Left renal pelvis (tissue), 4 donors: ENCODE measurements around the gene ZRANB3. TPM values are rescaled to one million over a fixed set of nuclear protein-coding genes. Genes with fewer than 3 reads are reported as not detected.
"Not testable (repeated sequence)": the region's sequence is repeated elsewhere in the genome, so short reads cannot be mapped to it uniquely, and the experiment has no call there.

Experiments
- DNase-seq, 4 donors: peaks; one replicate each; pipeline ENCODE4 v3.0.0-alpha.2; 2013; ENCODE audit warnings: low read depth in 4 of 4, low spot score in 3 of 4
- polyA plus RNA-seq, 4 donors: library from polyadenylated mRNA; unstranded; fragments of 120-200 nt; gene quantifications; one replicate each; pipeline ENCODE4 v1.2.1, GENCODE V29; 2013; ENCODE audit not compliant: insufficient read length in 4 of 4

ZRANB3 gene
- polyA plus RNA-seq, 4 donors, result 6.8 to 11.2 (median 9.0) TPM

DNA sequence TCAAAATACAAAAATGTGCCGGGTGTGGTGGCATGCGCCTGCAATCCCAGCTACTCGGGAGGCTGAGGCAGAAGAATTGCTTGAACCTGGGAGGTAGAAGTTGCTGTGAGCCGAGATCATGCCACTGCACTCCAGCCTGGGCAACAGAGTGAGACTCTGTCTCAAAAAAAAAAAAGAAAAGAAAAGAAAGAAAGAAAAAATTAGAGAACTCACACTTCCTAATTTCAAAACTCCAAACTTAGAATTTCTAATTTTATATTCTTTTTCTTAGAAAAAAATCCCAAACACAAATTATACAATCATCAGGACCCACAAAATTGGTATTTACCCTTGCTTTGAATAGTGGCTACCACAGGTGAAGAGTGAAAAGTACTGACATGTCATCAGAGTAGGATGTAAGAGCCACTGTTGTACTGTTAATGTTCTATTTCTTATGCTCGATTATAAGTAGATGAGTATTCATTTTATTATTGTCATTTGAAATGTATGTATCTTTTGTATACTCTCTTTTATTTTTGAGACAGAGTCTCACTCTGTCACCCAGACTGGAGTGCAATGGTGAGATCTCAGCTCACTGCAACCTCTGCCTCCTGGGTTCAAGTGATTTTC lies 182.8 kb downstream of the ZRANB3 start:
- DNase-seq, result not testable (repeated sequence)

DNA sequence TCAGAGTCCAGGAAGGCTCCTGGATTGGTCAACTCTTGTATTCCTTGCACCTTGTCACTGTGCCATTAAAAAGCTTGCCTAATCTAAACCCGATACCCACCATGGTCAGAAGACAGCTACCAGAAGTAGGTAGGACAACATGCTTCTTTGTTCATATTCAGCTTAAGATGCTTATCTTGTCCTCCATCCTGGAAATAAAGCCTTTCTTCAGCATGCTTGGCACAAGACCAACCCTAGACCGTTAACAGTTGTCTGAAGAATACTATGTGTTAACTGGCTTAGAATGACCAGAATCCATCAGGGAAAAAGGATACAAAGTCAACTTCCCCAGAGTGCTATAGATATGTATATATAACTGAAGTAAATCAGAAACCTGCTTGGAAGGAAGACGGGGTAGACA lies 193.9 kb downstream of the ZRANB3 start:
- no peak for DNase-seq

DNA sequence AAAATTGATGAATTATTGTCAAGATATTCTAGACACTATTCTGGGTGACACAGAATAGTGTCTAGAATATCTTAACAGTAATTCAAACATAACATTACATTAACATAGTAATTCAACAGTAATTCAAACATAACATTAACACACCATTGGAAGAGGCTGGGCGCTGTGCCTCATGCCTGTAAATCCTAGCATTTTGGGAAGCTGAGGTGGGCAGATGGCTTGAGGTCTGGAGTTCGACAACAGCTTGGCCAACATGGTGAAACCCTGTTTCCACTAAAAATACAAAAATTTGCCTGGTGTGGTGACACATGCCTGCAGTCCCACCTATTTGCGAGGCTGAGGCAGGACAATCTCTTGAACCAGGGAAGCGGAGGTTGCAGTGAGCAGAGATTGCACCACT lies 195.8 kb downstream of the ZRANB3 start:
- DNase-seq, result no peak

DNA sequence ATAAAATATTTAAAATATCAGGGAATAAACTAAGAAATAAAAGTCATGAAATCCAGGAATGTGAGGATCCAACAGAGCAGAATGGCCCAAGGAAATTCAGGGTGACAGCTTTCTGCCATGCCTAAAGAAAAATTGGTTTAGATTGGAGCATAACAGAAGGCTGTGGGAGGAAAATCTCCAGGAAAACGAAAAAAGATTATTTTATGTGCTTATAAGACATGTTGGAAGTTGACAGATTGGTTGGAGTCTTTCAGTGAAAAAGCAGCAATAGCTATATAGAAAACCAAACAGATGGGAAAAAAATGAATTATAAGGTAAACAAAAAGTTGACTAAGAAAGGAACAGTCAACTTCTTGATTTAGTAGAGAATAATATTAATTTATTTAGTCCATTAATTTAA lies 203.9 kb downstream of the ZRANB3 start:
- DNase-seq, result no peak

DNA sequence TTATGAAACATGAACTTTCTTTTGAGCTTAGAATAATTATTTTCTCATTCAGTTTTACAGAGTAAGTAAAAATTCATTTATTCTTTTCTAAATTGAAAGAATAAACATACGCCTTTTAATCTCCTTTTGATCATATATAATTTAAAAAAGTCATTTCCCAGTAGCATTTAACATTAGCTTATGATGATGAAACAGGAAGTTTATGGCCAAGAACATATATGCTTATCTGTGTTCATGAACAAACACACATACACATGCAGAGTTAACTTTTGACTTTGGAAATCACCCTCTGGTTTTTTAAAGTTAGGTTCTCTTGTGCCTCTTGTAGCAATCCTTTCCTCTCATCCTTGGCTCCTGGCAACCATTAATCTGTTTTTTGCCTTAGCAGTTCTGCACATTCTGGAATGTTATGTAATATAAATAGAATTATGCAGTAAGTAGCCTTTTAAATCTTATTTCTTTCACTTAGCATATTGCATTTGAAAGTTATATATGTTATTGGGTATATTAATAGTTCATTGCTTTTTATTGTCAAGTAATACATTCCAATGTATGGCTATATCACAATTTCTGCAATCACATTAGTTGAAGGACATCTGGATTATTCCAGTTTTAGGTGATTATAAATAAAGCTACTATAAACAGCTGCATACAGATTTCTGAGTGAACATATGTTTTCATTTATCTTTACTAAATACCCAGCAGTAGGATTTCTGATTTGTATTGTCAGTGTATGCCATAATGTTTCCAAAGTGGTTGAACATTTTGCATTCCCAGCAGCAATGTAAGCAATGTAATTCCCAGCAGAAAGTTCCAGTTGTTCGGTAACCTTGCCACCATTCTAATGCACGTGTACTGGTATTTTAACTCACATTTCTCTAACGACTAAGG lies 210.3 kb downstream of the ZRANB3 start:
- no peak for DNase-seq

DNA sequence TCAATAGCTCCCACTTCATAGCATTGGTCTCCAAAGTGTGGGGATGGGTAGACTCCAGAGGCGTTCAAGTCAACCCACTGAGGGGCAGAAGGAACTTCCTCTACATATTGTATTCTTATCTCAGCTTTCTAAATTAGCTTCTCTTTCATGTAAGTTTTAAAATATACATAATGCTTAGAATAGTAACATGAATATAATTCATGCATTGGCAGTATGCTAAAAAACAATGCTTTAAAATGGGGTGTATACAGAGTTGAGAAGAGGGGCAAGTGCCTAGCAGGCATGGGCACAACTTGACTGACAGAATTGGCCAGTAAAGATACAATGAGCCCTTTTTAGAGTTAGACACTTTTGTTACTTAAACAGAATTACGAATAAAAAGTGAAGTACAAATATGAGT lies 212.2 kb downstream of the ZRANB3 start:
- DNase-seq, result no peak

DNA sequence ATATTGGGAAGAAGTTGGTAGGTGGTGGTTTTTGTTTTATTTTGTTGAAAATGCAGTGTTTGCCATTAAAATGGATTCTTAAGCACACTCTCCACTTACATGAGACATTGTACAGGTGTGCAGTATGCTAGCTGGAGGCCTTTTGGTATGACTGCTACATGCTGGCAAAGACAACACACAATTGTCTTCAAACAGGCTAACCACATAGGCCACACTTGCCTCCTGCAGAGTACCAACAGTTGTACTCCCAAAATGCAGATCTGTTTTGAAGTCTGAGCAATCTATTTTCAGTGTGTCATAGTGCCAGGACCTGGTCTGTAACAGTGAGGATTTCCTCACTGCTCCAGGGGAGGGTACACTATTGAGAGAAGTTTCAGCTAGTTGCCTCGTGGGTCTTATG lies 213.6 kb downstream of the ZRANB3 start:
- DNase-seq, result no peak

DNA sequence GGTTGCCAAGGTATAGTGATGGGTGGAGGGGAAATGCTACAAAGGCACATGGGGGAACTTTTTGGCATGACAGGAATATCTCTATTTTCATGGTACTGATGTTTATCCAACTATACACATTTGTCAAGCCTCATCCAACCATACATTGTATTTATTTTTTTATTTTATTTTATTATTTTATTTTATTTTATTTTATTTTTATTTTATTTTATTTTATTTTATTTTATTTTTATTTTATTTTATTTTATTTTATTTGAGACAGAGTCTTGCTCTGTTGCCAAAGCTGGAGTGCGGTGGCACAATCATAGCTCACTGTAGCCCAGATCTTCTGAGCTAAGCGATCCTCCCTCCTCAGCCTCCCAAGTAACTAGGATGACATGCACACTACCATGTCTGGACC lies 219.1 kb downstream of the ZRANB3 start:
- no peak for DNase-seq

DNA sequence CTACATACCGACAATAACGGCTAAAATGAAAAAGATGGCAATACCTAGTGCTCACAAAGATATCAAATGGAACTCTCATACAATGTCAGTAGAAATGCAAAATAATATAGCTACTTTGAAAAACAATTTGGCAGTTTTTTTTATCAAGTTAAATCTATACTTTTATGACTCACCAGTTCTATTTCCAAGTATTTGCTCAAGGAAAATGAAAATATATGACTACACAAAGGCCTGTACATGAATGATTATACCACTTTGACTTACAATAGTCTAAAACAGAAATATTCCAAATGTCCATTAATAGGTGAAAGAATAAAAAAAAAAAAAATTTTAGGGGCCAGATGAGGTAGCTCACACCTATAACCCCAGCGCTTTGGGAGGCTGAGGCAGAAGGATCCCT lies 219.8 kb downstream of the ZRANB3 start:
- DNase-seq, result no peak

DNA sequence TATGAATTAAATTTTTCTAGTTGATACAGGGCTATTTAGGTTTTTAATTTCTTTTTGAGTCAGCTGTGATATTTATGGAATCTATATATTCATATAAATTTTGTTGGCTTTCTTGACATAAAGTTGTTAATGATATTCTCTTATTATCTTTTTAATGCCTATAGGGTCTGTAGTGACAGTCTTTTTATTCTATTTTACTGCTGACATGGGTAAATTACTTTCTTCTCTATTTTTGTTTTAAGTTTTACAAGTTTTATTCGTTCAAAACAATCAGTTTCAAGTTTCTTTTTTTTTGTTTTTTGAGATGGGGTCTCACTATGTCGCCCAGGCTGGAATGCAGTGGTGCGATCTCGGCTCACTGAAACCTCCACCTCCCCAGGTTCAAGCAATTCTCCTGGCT lies 226.3 kb downstream of the ZRANB3 start:
- no peak for DNase-seq

DNA sequence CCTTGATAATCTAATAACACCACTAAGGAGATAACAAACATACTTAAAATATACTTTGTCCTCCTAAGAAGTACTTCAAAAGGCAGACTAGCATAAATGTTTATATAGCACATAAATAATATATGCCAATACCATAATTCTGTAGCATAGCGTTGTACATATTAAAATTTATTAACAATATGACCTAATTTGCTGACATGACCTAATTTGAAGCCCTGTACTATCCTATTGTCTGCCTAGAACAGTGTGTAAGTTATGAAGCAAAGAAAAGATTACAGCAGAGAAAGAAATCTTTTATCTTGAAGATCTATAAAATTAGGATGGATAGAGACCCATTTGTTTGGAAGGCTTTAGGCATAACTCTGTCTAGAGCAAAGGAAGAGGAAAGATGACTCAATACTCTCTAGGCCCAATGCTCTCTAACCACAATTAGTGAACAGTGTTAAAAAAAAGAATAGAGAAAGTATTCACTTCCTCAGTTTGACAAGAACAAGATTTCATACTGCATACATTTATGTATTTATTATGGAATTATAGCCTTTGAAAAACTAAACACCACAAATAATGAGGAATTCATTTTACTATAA lies 231.3 kb downstream of the ZRANB3 start:
- DNase-seq, result no peak

DNA sequence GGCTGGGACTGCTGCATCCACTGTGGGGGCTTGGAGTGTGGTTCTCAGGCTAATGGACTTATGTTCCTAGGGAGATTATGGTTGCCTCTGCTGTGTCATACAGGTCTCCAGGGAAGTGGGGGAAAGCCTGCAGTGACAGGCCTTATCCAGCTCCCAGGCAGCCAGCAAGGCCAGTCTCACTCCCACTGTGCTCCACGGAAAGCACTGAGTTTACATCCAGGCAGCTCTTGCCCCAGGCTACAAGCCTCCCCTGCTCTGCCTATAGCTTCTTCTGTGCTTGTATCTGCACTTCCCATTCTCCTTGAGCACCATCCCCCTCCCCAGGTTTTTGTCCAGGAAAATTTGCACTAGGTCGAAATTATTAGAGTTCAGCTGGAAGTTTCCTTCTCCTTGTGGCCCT lies 231.9 kb downstream of the ZRANB3 start:
- DNase-seq, result no peak

DNA sequence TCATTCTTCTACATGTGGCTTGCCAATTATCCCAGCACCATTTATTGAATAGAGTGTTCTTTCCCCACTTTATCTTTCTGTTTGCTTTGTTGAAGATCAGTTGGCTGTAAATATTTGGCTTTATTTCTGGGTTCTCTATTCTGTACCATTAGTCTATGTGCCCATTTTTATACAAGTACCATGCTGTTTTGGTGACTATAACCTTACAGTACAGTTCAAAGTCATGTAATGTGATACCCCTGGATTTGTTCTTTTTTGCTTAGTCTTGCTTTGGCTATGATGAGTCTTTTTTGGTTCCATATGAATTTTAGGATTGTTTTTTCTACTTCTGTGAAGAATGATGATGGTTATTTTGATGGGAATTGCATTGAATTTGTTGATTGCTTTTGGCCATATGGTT lies 243.9 kb downstream of the ZRANB3 start:
- not testable (repeated sequence) for DNase-seq

DNA sequence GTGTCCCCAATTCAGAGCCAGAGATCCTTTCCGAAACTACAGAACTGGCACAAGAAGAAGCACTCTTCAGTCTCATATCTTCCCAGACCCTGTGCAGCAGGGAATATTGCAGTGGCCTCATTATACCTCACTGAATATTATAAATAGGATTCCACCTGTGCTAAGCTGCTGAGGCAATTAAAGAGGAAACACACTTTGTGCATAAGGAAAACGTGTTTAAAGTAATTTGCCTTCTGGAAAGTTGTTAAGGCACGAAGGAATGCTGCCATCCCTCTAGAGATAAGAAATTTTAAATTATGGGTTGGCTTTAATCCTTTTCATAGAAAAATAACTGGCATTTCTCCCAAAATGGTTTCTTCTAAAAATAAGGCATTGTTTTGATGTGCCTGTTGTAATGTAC lies 245.6 kb downstream of the ZRANB3 start:
- no peak for DNase-seq

DNA sequence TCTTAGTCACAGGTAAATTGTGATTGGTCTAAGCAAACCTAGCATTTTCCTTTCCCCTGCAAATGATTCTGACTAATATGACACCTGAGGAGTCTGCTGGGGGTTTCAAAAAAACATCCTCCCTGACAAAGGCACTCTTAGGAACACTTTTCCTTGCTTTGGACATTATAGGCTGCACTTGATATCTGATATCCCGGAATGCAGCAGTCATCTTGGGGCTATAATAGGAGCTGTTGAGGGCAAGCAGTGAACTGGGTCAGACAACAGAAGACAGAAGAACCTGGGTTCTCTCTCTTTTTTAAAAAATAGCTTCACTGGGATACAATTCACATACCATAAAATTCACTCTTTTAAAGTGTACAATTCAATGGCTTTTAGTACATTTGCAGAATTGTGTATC lies 249.6 kb downstream of the ZRANB3 start:
- no peak for DNase-seq

DNA sequence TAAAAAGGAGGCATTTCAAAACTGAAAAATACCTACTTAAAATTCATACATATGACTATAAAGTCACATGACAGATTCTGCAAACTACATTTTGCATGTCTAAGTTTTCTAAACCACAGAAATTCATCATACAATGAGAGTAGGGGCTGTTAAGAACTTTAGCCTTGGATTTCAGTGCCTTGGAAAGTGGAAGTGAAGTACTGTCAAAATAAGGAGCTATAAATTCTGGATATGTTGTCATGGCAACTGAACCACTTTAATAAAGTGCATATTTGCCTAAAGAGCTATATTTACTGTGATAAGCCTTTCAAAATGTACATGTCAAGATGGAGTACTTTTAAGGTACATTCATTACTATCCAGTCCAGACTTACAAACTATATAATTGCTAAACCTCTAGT lies 251.8 kb downstream of the ZRANB3 start:
- DNase-seq, result no peak

DNA sequence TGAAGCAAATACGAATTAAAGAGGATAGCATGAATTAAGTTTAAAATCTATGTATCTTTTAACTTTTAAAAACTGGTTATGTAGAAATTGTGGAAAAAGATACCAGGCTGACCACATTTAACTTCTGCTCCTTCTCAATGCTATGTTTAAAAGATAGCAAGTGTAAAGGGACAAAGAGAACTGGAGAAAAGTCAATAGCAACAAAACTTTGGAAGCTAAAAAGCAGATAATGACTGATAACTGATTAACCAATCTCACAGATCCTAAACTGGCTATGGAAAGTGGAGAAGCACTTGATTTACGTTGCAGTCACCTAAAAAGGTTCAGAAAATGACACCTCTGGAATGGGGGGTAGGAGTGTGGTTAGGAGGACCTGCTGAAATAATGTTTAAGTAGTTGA lies 254.5 kb downstream of the ZRANB3 start:
- no peak for DNase-seq

DNA sequence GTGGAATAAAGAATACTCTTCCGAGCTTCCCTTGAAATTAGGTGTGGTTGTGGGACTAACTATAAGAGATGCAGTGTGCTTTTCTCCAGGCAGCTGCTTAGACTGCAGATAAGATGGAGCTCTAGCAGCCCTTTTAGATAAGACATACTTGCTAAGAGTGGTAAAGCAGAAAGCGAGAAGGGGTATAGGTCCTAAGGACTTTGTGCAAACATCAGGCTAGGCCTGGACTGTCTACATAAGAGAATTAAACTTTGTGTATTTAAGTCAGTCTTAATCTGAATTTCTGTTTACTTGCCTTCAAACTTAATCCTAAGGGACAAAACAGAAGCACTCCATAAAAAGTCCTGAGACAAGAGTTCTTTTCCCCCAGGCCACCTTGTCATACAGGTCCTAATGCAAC lies 260.0 kb downstream of the ZRANB3 start:
- DNase-seq, result no peak

DNA sequence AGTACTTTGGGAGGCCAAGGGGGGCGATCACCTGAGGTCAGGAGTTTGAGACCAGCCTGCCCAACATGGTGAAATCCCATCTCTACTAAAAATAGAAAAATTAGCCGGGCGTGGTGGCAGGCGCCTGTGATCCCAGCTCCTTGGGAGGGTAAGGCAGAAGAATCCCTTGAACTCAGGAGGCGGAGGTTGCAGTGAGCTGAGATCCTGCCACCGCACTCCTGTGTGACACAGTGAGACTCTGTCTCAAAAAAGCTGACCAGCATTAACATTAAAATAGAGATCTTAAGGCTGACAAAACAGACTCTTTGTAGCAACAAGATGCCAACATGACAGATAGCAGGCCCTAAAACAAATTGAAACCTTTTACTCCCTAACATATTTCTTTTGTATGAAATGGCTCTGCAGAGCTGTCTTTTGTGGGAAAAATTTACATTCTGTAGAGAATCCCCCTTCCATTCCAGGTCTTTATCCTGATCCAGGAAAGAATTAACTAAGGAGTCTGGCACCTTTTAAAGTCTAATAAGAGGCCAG lies 265.0 kb downstream of the ZRANB3 start:
- no peak for DNase-seq

DNA sequence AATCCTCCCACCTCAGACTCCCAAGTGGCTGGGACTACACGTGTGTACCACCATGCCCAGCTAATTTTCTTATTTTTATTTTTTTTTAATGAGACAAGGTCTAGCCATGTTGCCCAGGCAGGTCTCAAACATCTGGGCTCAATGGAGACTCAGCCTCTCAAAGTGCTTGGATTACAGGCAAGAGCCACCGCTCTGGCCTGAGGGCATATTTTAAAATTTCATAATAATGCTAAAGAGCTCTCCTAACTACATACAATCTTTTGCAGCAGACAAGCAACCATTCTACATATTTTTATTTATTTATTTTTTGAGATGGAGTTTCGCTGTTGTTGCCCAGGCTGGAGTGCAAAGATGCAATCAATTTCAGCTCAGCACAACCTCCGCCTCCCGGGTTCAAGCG lies 271.9 kb downstream of the ZRANB3 start:
- DNase-seq, result no peak

DNA sequence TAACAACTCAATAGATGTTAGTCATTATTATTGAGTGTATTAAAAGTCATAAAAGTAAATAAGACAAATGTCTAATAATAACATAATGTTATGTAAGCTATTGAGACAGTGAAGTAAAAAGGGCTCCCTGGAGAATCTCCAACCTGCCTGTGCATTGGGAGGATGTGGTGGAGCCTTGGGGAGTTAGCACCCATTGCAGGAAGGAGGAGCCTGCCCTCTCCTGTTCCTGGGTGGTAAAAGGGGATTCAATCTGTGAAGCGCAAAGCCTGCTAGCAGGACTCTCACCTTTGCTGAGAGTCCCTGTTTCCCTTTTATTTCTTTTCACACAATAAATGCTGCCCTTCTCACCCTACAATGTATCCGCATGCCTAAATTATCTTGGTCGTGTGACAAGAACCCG lies 272.8 kb downstream of the ZRANB3 start:
- DNase-seq, result no peak
